HG03139 (cell line): ENCODE data around the gene MAPK11.

Experiments
- ATAC-seq: cut with Tn5 transposase; IDR thresholded peaks from one replicate; pipeline ENCODE4 v1.9.1; 2021; ENCODE audit not compliant: unreplicated experiment

The MAPK11 gene

GRCh38 chr22:50296658-50297490 is 26.7 kb upstream of the MAPK11 start:
- ATAC-seq: no peak

- no peak for ATAC-seq
These were observed 24.1 kb upstream of the MAPK11 start for GRCh38 chr22:50294319-50294656.

DNA sequence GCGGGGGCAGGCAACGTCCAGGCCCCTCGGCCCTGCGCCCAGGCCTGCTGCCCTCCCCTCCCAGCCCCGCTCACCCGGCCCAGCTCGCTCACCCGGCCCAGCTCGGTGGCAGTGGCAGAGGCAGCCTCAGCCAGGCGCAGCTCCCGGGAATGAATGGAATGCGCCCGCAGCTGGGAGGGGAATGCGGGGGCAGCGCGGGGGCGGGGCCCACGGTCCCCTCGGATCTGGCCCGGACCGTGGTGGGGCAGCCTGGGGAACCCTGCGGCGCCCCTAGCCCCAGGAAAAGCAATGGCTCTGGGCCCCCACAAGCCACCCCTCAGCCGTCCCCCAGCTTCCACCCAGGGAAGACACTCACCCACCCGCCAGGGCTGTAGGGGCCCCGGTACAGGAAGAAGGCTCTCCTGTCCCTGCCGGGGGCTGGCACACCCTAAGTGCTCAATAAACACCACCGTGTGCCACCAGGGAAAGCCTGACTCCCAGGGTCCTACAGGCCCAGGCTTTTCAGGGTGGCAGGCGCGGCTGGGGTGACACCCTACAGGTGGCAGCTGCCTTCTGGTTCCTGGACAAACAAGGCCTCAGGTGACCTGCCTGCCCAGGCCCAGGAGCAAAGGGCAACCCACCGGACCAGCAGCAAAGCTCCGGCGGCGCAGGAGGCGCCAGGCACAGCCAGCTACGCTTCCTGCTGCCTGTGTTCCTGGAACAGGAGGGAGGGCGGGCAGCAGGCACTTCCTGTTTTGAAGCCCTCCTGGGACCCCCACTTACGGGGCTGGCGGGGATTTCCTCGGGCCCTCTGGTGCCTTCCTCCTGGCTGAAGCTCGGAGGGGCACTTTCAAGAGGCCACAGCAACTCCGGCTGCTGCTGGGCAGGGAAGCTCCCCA is 23.5 kb upstream of the MAPK11 start:
- no peak for ATAC-seq

- ATAC-seq: no peak
These were observed 22.7 kb upstream of the MAPK11 start for GRCh38 chr22:50292643-50293440.

DNA sequence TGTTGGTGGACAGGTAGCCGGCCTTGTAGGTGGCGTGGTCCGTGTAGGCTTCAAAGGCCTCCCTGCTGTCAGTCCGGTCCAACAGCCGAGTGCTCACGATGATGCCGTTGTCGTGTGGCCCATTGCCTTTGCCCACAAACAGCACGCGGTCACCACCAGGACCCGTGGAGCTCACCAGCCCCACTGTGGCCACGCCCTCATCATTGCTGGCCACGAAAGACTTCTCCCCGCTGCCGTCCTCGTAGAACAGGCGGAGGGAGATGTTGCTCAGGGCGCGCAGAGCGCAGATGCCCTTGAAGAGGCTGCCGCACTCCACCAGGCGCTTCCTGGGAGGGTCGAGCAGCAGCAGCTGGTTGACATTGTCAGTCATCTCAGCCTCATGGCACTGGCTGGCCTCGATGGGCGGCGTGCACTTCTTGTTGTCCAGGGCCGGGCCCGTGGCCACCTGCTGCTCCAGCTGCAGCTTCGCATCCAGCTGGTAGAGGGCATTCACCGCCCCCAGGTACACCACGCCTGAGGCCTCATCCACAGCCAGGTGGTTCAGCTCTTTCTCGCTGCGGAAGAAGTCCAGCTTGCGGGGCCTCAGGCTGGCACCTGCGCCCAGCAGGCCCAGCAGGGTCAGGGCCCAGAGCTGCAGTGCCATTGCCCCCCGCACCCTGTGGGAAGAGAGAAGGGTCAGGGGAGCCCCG is 19.9 kb upstream of the MAPK11 start:
- no peak for ATAC-seq

DNA sequence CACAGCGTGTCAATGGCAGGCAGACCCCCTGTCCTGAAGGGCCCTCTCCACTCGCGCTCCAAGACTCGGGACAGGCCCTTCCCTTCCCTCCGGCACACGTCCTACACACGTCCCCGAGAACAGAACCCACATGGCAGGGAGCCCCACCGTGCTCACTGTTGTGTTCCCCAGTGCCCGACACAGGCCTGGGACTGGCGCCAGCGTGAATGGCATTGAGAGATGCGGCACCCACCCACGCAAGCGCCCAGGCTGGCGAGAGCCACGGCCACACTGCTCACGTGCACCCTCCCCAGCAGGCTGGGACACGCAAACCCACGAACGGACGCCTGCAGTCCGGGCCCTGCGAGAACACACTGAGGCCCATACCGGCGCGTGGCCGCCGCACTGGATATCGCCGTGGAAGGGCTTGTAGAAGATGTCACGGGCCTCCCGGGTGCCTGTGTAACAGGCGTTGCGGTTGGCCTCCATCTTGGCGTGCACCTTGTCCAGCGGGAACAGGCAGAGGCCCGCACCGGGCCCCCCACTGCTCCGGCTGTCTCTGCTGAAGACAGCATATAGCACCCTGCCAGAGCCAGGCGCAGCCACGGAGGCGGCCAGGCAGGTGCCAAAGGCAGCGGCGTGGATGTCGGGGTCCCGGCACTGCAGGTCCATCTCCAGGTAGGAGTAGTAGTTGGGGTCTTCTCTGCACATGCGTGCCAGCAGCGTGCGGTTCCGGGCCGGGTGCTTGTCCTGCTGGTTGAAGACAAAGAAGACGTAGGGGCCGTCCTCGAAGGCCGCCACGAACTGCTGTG is 19.2 kb upstream of the MAPK11 start:
- no peak for ATAC-seq

DNA sequence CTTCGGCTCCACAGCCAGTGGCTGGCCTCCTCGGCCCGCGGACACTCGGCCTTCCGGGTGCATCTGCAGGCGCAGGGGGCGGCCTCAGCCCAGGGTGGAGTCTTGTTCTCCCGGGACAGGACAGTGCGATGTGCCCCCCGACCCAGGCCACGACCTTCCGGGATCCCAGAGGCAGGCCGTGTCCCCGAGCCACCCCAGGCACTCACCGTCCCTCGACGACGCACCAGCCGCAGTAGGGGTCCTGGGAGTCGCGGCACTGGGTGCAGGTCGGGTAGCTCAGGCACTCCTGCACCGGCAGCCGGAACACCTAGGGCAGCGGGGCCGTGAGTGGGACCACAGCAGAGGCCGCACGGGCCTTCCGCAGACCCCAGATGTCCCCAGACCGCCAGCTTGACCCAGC is 17.6 kb upstream of the MAPK11 start:
- no peak for ATAC-seq

- no peak for ATAC-seq
These were observed 16.6 kb upstream of the MAPK11 start for GRCh38 chr22:50286701-50287318.

DNA sequence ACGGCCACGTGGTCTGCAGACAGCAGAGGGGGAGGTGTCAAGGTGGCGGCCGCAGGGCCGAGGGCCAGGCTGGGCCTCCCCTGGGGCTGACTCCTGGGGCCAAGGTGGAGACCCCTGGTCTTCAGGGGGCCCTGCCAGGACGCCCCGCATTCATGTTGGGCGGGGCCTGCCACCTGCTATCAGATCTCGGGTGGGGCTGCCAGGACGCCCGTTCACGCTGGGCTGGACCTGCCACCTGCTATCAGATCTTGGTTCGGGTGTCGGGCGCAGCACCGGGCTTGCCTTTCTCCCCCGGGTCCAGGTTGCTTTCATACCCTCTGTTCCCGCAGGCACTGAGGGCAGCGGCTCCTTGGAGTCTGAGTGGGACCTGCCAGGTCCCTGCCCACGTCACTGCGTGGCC is 16.1 kb upstream of the MAPK11 start:
- no peak for ATAC-seq

DNA sequence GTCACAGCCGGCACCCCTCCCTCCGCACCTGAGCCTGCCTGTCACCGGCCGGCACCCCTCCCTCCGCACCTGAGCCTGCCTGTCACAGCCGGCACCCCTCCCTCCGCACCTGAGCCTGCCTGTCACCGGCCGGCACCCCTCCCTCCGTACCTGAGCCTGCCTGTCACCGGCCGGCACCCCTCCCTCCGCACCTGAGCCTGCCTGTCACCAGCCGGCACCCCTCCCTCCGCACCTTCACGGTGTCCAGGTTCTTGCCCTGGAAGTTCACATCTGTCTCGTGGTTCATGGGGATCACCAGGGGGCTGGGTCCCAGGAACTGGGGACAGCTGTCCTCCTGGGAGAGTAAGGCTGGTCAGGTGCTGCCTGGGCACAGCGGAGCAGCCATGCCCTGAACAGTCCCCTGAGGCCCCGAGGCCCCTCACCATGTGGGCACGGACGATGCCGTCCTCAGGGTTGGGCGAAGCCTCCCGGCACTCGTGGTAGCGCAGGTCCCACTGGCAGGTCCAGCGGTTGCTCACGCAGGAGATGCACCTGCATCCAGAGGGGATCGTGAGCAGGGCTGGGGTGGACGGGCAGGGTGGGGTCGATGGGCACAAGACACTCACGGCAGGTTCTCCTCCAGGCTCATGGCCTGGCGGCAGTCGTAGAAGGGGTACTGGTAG is 15.5 kb upstream of the MAPK11 start:
- no peak for ATAC-seq

DNA sequence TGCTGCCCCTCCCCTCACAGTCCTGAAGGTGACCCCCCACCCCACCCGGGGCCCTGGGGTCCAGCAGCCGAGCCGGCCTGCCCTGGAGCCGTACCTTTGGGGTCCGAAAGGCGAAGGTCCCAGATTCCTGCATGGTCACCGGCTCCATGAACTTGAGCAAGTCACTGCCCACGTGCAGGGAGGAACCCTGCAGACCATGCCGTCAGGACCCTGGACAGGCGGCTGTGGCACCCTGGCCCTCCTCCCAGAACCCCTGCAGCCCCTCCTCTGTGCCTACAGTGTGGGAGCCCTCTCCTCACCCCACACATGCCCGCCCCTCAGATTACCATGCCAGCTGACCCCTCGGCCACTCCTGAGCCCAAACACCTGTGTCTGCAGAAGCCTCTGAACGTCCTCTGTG is 14.3 kb upstream of the MAPK11 start:
- no peak for ATAC-seq

- ATAC-seq: no peak
These were observed 13.6 kb upstream of the MAPK11 start for GRCh38 chr22:50283821-50284220.

DNA sequence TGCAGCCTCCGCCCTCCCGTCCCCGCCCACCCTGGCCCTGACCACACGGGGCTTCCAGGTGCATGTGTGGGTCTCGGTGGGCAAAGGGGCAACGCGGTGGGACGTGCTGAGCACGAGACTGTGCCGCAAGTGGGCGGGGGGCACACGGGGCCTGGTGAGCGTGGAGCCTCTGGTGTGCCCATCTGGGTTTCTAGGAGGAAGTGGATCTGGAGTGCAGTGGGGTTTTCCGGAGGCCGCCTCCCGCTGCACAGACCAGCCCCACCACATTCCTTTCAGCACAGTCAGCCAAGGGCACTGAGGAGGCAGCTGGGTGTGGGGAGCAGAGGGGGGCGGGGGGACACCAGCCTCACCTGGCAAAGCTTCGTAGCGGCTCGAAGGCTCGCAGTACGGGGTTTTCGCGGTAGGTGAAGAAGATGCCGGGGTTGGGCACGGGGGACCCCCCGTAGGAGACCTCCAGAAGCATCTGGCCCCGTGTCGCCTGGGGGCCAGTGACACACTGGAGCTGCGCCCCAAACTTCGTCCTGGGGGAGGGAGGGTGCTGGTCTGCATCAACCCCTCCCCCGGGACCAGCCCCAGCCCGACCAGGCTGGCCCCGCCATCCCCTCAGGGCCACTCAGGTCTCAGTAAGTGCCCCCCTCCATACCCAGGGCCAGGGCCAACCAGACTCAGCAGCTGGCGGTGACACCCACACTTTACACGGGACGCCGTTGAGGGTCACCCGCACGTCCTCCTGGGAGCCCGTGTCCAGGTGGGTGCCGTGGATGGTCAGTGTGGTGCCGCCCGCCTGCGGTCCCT is 12.4 kb upstream of the MAPK11 start:
- ATAC-seq: no peak

GRCh38 chr22:50281957-50282356 is 11.8 kb upstream of the MAPK11 start:
- ATAC-seq: no peak

GRCh38 chr22:50281384-50281760 is 11.2 kb upstream of the MAPK11 start:
- no peak for ATAC-seq

- ATAC-seq: no peak
These were observed 10.7 kb upstream of the MAPK11 start for GRCh38 chr22:50280708-50281383.

DNA sequence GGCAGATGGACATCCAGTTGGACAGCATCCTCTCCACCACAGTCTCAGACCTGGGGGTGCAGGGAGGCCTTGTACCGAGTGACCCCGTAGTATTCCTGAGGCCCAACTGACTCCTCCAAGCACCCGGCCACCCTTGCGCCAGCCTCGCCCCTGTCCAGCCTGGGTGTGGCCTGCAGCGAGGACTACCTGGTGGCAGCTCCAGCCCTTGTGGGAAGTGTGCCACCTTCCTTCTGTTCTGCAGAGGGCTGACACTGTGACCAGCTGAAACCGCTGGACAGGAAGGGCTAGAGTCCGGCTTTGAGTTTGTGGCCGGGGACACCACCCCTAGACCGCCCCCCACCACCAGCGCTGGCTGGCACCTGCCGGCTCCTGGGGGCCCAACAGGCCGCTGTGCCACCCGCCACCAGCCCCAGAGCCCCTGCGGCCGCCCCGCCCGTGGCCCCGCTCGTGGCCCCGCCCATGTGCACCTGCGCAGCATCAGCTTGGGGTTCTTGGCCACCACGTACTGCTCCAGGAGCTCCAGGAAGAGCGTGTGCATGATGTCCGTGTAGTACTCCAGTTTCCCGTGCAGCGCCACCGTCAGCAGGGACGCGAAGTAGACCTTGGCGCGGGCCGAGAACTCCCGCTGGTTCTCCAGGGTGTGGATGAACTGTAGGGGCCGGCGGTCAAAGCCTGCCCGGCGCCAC is 10.0 kb upstream of the MAPK11 start:
- no peak for ATAC-seq
